Gastrocnemius medialis (tissue), 4 donors: Measurements from ENCODE around the gene CERK.

Experiments
- POLR2A ChIP-seq, 2 donors: fragments of 450-650 bp; IDR thresholded peaks; one replicate each; pipeline ENCODE4 v1.6.1; 2017; ENCODE audit warnings: antibody characterized with exemption in 2 of 2, mild to moderate bottlenecking in 2 of 2, moderate library complexity in 2 of 2
- TF ChIP-seq, protein P1 (sequence below), 5 experiments: fragments of 450-650 bp in 3 of 5; fragments of 200-600 bp in 2 of 5; sonication (generic) in 2 of 5; IDR thresholded peaks in 4 of 5; conservative IDR thresholded peaks in 1 of 5; 1 replicate in 4 of 5; 2 replicates in 1 of 5; pipeline ENCODE4 v1.5.1; 2016 to 2019; ENCODE audit warnings: antibody characterized with exemption in 5 of 5, mild to moderate bottlenecking in 3 of 5, moderate library complexity in 3 of 5

DNA sequence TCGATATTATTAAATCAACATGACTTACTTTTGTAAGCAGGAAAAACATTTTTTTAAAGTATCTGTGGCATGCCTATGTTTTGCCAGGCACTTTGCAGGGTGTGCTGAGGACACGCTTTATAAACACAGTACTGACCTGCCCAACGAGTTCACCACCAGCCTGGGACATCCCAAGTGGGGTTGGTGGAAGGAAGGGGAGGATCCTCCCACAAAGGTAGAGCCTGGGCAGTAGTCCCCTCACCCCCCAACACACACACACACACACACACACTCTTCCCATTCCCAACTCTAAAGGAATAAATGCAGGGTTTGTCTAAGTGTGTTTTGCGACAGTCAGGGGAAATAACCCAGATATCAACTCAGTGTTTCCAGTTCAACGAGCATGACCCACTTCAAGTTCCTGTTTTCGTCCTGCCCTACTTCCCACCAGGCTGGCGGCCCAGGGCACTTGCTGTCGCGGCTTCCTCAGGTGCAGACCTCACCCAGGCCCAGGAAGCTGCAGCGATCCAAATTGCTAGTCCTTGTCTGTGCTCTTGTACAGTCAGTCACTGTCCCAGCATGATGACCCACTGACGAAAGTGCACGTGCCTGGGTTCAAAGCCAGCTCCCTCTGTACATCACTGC, 3.1 kb downstream of the CERK start:
- TF ChIP-seq, protein P1, sequence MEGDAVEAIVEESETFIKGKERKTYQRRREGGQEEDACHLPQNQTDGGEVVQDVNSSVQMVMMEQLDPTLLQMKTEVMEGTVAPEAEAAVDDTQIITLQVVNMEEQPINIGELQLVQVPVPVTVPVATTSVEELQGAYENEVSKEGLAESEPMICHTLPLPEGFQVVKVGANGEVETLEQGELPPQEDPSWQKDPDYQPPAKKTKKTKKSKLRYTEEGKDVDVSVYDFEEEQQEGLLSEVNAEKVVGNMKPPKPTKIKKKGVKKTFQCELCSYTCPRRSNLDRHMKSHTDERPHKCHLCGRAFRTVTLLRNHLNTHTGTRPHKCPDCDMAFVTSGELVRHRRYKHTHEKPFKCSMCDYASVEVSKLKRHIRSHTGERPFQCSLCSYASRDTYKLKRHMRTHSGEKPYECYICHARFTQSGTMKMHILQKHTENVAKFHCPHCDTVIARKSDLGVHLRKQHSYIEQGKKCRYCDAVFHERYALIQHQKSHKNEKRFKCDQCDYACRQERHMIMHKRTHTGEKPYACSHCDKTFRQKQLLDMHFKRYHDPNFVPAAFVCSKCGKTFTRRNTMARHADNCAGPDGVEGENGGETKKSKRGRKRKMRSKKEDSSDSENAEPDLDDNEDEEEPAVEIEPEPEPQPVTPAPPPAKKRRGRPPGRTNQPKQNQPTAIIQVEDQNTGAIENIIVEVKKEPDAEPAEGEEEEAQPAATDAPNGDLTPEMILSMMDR (IDR thresholded peaks at IDR 0.05 in 4 of 5, conservative IDR thresholded peaks at IDR 0.05 in 1 of 5): no peak
- no peak for TF ChIP-seq POLR2A (IDR thresholded peaks at IDR 0.05)
